HG03139 (cell line): ENCODE measurements around the gene CKAP4.
"Not testable (repeated sequence)": the region's sequence is repeated elsewhere in the genome, so short reads cannot be mapped to it uniquely, and the experiment has no call there.

Experiments
- ATAC-seq: cut with Tn5 transposase; IDR thresholded peaks from one replicate; pipeline ENCODE4 v1.9.1; 2021; ENCODE audit not compliant: unreplicated experiment

The CKAP4 gene, protein sequence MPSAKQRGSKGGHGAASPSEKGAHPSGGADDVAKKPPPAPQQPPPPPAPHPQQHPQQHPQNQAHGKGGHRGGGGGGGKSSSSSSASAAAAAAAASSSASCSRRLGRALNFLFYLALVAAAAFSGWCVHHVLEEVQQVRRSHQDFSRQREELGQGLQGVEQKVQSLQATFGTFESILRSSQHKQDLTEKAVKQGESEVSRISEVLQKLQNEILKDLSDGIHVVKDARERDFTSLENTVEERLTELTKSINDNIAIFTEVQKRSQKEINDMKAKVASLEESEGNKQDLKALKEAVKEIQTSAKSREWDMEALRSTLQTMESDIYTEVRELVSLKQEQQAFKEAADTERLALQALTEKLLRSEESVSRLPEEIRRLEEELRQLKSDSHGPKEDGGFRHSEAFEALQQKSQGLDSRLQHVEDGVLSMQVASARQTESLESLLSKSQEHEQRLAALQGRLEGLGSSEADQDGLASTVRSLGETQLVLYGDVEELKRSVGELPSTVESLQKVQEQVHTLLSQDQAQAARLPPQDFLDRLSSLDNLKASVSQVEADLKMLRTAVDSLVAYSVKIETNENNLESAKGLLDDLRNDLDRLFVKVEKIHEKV

GRCh38 chr12:106247674-106248311, at the start of gene CKAP4:
Gene CKAP4, minus strand, starts transcription at chr12:106248020. Its CDS starts 169 bp downstream, at chr12:106247851.
- ATAC-seq = peak; percentile 43

GRCh38 chr12:106297075-106297474, 49.3 kb upstream of the CKAP4 start:
- ATAC-seq = no peak

- ATAC-seq = no peak
Measured at GRCh38 chr12:106296179-106296877, 48.5 kb upstream of the CKAP4 start.

DNA sequence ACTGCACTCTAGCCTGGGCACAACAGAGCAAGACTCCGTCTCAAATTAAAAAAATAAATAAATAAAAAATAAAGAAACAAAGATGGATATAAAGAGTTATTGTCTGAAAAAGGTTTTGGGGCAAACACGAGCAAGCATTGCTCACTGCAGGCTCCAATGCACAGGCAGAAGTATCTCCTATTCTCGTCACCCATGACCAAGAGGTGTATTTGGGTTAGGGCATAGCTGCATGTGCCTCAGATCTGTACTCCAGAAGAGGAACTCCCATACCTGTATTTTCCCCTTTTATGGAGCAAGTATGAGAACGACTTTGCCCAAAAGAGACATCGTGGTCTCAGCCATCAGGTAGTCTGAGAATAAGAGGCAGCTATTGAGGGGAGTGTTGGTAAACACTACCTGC, 44.5 kb upstream of the CKAP4 start:
- ATAC-seq = no peak

- no peak for ATAC-seq
Measured at GRCh38 chr12:106291342-106291741, 43.5 kb upstream of the CKAP4 start.

GRCh38 chr12:106290666-106291065, 42.8 kb upstream of the CKAP4 start:
- no peak for ATAC-seq

DNA sequence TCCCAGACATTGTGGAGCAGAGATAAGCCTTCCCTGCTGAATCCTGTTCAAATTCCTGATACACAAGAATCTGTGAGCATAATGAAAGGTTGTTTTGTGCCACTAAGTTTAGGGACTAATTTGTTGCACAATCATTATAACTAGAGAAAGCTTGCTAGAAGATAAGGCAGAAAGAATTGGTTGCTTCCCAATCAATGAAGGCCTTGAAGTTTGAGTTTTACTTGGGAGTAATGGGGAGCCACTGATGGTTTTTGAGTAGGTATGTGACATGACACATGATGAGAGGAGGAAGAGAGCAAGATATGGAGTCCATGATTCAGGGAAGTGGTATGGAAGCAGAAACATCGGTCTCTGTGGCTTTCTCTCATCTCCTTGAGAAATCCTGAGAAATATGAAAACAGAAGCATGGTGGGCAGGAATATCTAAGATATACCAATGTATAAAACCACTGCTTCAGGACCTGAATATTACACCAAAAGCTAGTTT, 41.4 kb upstream of the CKAP4 start:
- no peak for ATAC-seq

DNA sequence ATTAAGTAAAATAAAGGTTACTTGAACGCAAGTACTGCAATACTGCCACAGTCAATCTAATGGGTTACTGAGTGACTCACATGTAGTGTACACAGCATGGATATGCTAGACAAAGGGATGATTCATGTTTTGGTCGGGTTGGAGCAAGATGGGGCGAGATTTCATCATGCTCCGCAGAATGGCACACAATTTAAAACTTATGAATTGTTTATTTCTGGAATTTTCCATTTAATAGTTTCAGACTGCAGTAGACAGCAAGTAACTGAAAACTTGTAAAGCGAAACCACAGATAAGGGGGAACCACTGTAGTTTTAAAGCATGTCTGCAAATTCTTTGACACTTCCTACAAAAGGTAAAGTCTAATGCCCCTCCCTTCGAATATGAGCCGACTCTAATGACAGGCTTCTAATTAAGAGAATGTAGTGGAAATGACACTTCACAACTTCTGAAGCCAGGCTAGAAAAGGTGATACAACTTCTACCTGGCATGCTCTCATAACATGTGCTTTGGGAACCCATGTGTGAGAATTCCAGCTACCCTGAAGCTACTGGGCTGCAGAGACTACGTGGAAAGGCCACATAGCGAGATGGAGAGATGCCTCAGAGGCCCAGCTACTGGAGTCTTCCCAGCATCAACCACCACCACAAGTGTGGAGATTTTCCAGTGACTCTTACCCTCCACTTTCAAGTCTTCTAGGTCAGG, 40.8 kb upstream of the CKAP4 start:
- no peak for ATAC-seq

- ATAC-seq = no peak
Measured at GRCh38 chr12:106288101-106288493, 40.3 kb upstream of the CKAP4 start.

DNA sequence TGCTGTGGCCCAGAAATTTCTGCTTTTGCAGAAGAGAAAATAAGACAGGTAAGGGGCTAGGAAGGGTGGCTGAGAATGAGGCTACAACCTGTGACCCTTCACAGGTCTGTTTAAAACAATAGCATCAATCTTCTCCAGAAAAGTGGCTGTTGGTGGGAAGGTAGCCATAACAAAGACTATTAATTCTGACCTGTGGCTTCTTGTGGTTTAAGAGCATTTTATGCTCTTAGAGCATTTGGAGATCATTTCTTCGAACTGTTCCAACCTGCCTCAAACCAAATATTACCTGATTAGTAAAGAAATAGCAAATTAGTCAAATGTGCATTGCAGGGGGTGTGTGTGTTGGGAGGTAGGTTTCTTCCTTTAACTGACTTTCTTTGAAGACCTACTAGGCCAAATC, 39.5 kb upstream of the CKAP4 start:
- ATAC-seq = no peak

- not testable (repeated sequence) for ATAC-seq
Measured at GRCh38 chr12:106286576-106287162, 38.8 kb upstream of the CKAP4 start.

DNA sequence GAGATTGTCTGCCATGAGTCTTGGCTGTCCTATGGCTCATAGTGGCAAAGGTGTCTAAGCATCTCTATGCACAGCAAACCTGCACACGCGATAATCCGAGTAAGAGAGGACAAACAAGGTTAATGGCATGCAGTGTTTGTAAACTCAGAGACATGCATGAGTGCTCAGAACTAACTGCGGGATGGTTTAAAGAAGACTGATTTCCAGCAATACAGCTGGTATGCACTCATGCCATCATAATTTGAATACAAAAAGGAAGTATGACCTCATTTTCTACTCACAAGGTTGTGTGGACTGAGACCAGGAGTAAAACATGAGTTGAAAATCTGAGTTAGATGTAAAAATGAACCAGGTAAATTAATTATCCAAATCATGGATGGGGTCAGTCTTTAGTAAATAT, 38.2 kb upstream of the CKAP4 start:
- no peak for ATAC-seq

DNA sequence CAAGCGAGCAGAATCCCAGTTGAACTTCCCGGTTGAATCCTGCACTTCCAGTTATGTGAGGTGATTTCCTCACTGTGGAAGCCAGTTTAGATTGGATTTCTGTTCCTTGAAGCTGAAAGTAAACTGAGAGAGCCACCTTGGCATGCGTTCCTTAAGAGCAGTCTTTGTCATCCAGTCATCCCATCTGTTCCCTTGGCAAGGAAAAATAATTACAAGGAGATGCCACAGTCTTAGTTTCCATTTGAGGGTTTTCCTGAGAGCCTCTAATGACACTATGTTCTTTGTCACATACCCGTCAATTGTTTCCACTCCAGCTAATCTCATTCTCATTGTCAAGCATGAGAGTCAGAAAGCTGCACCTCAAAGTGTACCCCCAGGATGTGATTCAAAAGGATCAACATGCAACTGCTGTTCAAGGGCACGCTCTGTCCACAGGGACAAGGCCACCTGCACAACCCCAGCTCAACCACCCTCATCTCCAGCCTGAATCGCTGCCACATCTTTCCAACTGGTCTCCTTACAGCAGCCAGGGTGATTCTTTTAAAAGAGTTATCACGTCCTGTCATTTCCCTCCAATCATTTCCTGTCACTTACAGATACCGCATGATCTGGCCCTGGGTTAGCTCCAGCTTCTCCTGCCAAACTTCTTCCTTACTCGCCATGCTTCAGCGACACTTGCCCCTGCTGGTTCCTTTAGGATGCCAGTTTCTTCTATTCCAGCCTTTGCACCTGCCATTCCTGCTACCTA, 36.7 kb upstream of the CKAP4 start:
- no peak for ATAC-seq

DNA sequence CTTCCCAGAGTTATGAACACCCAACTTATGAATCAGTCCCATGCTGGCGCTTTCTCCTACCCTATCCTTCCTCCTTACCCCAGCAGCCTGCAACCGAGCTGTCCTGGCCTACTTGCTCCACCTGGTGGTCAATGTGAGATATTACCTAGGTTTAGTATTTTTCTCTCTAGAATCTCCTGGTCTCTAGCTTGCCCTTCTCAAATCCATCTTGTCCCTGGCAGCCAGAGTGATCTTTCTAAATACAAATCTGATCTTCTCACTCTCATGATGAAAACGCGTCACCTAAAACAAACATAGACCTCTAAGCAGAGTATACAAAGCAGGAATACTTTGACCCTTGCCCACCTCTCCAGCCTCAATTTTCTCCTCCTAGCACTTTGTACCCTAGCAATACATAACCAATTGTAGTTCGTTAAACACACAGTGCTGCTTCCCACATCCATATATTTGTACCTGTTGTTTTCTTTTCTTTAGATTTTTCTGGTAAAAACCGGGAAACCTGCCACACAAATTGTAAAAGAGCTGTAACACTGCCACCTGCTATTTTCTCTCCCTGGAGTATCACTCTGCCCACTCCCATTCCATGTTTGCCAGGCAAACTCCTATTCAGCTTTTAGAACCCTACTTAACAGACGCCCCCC, 34.8 kb upstream of the CKAP4 start:
- no peak for ATAC-seq

GRCh38 chr12:106281804-106282203, 34.0 kb upstream of the CKAP4 start:
- no peak for ATAC-seq

GRCh38 chr12:106281056-106281782, 33.4 kb upstream of the CKAP4 start:
- ATAC-seq = no peak

DNA sequence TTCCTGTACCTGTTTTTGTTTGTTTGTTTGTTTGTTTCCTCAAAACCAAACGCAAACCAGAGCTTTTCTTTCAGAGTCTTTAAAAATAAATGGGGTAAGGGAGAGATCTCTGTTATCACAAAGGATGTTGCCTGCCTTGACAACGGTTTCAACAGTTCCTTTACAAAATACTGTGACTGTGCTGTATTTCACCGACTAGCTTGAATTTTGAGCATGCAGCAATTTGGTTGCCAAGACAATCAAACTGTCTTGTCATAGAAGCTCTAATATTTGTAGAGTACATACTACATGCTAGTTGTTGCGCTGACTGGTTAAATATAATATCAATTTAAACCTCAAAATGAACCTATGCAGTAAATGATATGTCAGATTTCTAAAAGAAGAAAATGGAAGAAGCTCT, 32.3 kb upstream of the CKAP4 start:
- ATAC-seq = no peak

GRCh38 chr12:106276032-106276740, 28.4 kb upstream of the CKAP4 start:
- peak; percentile 70 for ATAC-seq
